Measurements from ENCODE around the gene RIPPLY2.
"Not testable (repeated sequence)": the region's sequence is repeated elsewhere in the genome, so short reads cannot be mapped to it uniquely, and the experiment has no call there.

Gene RIPPLY2, protein sequence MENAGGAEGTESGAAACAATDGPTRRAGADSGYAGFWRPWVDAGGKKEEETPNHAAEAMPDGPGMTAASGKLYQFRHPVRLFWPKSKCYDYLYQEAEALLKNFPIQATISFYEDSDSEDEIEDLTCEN

GRCh38 chr6:83853178-83854000, at the start of gene RIPPLY2:
Gene RIPPLY2, plus strand, starts transcription at chr6:83853360. Its CDS starts 57 bp downstream, at chr6:83853417.
- no peak for DNase-seq

- not testable (repeated sequence) for DNase-seq
Measured at GRCh38 chr6:83803492-83803891, 49.7 kb upstream of the RIPPLY2 start.

DNA sequence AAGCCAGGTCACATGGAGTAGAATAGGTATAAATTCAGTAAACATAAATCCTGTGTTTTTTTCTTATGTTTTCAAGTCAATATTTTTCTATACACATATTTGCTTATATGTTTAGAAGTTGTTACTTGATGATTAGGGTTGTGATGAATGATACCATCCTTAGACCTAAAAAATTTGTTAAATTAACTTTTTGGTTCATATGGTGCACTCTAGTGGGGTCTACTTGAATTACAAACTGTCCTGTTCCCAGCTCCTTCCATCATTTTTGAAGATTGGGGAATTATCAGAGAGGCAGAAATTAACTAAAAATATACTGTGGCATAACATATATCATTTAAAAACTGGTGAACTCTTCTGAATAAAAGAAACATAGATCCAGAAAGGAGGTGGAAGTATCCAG, 48.3 kb upstream of the RIPPLY2 start:
- DNase-seq: no peak

GRCh38 chr6:83808005-83808404, 45.2 kb upstream of the RIPPLY2 start:
- no peak for DNase-seq

DNA sequence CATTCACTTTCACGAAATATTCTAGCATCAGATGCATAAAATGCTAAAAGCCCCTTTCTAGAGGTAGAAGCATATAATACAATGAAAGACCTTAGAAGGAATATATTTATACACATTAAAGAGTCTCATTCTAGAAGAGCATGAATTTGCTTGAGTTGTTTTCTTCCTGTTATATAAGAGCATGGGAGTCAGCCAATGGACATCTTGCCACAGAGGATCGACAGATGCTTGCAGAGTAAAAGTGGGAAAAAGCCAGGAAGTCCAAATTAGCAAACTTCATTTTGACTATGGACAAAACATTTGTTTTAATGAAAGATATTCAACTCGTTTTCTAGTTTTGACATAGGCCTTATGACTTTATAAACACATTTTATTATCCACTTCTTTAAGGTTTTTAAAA, 44.2 kb upstream of the RIPPLY2 start:
- no peak for DNase-seq

GRCh38 chr6:83812595-83812994, 40.6 kb upstream of the RIPPLY2 start:
- DNase-seq: no peak

DNA sequence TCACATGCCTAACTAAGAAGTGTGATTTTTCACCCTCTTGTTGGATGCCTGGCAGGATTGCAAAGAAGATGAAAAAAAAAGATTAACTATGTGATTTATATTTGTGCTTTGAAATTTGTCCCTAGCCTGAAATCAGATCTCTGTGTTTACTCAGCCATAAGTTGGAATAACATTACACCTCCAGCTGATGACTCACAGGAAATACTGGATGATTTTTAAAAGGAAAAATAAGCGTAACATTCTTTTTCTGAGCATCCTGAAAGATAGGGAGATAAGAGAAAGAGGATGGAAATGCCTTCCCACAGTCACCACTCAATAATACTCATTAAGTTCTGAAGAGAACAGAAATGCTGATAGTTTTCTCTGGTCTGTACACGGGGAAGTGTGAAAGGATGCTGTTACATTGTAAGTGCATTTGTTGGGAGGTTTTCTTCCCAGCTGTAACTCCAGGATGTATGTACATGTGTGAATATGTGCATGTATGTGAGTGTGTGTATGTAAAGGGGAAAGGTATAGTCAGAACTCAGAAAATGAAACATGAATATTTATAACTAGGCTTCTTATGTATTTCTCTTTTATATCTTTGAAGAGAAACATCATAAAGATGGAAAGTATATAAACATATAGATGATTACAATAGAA, 37.4 kb upstream of the RIPPLY2 start:
- no peak for DNase-seq

DNA sequence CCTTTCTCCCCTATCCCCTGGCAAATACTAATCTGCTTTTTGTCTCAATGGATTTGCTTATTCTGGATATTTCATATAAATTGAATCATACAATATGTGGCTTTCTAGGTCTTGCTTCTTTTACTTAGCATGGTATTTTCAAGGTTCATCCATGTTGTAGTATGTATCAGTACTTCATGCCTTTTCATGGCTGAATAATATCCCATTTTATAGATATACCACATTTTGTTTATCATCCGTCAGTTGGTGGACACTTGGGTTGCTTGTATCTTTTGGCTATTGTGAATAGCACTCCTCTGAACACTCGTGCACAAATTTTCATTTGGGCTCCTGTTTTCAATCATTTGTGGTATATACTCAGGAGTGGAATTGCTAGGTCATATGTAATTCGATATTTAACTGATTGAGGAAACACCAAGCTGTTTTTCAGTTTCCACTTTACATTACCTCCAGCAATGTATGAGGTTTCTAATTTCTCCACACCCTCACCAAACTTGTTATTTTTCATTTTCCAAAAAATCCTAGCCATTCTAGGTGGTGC, 30.5 kb upstream of the RIPPLY2 start:
- DNase-seq: no peak

- DNase-seq: no peak
Measured at GRCh38 chr6:83824388-83824801, 28.8 kb upstream of the RIPPLY2 start.

- DNase-seq: no peak
Measured at GRCh38 chr6:83824831-83825230, 28.3 kb upstream of the RIPPLY2 start.

GRCh38 chr6:83827050-83827449, 26.1 kb upstream of the RIPPLY2 start:
- DNase-seq: no peak

GRCh38 chr6:83838727-83839126, 14.4 kb upstream of the RIPPLY2 start:
- no peak for DNase-seq

GRCh38 chr6:83844170-83844569, 9.0 kb upstream of the RIPPLY2 start:
- DNase-seq: no peak

DNA sequence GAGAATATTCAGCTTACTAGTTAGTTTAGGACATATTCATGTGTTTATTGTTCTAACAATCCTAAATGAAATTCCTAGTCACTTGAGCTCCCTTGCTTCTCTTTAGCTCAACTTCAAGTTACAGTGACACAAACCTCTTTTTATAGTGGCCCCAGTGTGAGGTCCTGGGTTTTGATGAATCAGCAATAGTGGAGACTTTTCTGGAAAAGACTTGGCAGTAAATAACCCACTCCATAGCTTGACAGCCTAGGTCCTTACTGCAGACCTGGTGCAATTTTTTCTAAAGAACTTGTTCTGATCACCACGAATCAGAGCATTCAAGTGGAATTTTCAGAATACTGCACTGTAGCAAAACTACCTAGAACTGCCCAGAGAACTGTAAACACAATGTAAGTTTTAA, 6.9 kb upstream of the RIPPLY2 start:
- DNase-seq: no peak

DNA sequence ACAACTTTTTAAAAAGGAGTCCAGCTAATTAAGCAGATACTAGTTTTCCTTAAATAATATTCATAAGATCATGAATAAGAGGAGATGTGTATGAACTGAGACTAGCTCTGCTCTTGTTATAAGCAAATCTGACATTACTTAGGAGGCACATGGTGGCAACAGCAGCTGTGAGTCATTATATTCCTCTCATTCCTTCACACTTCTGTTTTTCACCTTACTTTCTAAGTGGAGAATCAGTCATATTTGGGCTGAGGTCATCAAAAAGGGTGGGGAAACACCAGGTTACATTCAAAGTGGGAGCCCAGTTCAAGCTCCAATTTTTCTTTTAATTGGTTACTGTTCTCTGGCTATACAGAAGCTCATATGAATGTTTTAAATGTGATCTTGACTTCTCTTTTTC, 6.0 kb upstream of the RIPPLY2 start:
- no peak for DNase-seq

DNA sequence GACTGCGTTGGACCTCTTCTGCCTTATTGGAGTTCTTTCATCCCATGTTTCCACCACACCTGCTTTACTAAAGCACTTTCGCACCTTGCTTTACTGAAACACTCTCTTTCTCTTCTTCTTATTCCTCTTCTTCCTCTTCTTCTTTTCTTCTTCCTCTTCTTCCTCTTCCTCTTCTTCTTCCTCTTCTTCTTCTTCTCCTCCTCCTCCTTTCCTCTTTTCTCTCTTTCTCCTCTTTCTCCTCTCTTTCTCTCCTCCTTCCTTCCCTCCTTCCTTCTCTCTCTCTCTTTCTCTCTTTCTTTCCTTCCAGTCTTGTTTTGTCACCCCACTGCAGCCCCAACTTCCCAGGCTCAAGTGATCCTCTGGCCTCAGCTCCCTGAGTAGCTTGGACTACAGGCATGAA, 4.0 kb upstream of the RIPPLY2 start:
- DNase-seq: no peak

- no peak for DNase-seq
Measured at GRCh38 chr6:83849610-83850009, 3.5 kb upstream of the RIPPLY2 start.

DNA sequence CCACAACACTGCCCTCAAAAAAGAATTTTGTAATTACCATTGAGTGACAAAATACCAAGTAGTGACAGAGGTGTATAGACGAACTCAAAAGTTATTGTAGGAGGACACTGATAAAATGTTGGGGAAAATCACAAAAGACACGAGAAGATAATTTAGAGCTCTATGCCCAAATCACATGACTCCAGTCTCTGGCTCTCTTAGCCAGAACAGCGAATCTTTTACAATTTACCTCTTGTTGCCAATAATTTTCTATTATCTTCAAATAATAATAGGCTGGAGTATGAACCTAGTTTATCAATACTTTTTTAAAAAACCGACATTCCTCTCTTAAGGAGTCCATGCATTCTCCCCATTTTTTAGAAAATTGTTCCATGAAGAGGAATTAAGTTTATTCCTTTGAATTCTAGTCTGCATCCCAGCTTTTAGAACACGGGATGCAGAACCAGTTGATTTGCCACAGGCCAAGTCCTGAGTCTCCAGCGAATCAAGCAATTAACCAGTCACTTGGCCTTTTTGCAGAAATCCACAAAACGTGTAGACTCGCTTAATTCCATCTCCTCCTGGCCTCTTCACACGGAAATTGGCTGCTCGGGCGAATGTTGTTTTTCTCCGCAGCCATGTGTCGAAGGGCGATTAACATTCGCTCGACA, 507 bp upstream of the RIPPLY2 start:
- DNase-seq: no peak

- no peak for DNase-seq
Measured at GRCh38 chr6:83854001-83854501, 891 bp downstream of the RIPPLY2 start.

- DNase-seq: no peak
Measured at GRCh38 chr6:83854766-83855165, 1.6 kb downstream of the RIPPLY2 start.

DNA sequence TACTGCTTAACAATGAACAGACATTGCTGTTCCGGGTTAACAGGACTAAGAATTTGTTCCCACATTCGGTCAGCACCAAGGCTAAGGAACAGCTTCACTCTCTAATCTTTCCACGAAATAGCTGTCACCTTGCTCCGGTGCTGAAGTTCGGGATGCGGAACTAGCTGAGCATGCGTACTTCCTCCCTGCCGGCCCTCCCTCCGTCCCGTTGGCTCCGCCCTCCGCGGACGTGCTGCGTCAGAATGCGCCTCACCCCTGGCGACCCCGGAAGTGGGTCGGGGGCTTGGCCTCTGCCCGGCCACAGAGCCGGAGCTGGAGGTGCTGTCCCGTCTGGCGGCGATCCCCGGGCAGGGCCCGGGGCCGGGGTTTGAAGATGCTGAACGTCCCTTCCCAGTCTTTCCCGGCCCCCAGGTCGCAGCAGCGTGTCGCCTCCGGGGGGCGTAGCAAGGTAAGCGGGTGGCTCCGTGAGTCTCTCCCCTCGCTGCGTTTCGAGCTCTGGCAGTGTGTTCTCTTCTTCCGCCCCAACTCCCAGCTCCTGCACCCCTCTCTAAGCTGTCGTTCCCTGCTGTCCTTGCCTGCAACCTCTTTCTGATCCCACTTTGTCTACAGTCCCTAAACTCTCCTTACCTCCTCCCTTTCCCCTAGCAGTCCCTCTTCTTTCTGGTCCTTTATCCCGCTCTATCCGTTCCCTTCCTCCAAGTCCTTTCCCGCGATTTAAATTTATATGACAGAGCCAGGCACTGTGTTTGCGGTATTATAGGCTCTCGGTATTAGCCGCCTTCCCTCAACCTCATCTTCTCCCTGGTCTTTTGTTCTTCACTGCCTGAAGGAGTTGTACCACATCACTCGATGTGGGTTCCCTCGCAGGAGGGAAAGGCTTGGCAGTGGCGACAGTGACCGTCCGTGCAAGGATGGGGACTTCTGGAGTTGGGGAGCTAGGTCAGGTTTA, 6.5 kb downstream of the RIPPLY2 start, which contains the start of gene CYB5R4:
CYB5R4 (plus strand) TSS at position 280 of the 949 bp plus-strand sequence; CDS start at position 374, 94 bp downstream.
- peak; percentile 86 to 94 (median 90) for DNase-seq

GRCh38 chr6:83860359-83860755, 7.2 kb downstream of the RIPPLY2 start:
- DNase-seq: no peak
